Gastrocnemius medialis (tissue), 4 donors: ENCODE results near the gene PEMT.
"Not testable (repeated sequence)": the region's sequence is repeated elsewhere in the genome, so short reads cannot be mapped to it uniquely, and the experiment has no call there.

Experiments
- POLR2A ChIP-seq, 2 donors: fragments of 450-650 bp; IDR thresholded peaks; one replicate each; pipeline ENCODE4 v1.6.1; 2017; ENCODE audit warnings: antibody characterized with exemption in 2 of 2, mild to moderate bottlenecking in 2 of 2, moderate library complexity in 2 of 2
- TF ChIP-seq, protein P1 (sequence below), 5 experiments: fragments of 450-650 bp in 3 of 5; fragments of 200-600 bp in 2 of 5; sonication (generic) in 2 of 5; IDR thresholded peaks in 4 of 5; conservative IDR thresholded peaks in 1 of 5; 1 replicate in 4 of 5; 2 replicates in 1 of 5; pipeline ENCODE4 v1.5.1; 2016 to 2019; ENCODE audit warnings: antibody characterized with exemption in 5 of 5, mild to moderate bottlenecking in 3 of 5, moderate library complexity in 3 of 5

DNA sequence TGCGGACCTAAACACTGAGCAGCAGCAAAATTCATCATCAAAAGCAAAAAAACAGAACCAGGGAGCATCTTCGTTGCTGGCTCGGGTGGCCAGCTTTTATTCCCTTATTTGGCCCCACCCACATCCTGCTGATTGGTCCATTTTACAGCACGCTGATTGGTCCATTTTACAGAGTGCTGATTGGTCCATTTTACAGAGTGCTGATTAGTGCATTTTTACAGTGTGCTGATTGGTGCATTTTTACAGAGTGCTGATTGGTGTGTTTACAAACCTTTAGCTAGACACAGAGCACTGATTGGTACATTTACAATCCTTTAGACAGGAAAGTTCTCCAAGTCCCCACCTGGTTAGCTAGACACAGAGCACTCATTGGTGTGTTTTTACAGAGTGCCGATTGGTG, 41.2 kb upstream of the PEMT start:
- TF ChIP-seq, protein P1, sequence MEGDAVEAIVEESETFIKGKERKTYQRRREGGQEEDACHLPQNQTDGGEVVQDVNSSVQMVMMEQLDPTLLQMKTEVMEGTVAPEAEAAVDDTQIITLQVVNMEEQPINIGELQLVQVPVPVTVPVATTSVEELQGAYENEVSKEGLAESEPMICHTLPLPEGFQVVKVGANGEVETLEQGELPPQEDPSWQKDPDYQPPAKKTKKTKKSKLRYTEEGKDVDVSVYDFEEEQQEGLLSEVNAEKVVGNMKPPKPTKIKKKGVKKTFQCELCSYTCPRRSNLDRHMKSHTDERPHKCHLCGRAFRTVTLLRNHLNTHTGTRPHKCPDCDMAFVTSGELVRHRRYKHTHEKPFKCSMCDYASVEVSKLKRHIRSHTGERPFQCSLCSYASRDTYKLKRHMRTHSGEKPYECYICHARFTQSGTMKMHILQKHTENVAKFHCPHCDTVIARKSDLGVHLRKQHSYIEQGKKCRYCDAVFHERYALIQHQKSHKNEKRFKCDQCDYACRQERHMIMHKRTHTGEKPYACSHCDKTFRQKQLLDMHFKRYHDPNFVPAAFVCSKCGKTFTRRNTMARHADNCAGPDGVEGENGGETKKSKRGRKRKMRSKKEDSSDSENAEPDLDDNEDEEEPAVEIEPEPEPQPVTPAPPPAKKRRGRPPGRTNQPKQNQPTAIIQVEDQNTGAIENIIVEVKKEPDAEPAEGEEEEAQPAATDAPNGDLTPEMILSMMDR (IDR thresholded peaks at IDR 0.05 in 4 of 5, conservative IDR thresholded peaks at IDR 0.05 in 1 of 5), result not testable (repeated sequence)
- TF ChIP-seq POLR2A (IDR thresholded peaks at IDR 0.05), result not testable (repeated sequence)
